PC-3 (cell line): ENCODE results near the gene SSBP2. TPM values are rescaled to one million over a fixed set of nuclear protein-coding genes. Genes with fewer than 3 reads are reported as not detected.

Experiments
- ATAC-seq: fragments of 200-7000 bp; cut with Tn5 transposase; 2 replicates; pipeline ENCODE4 v1.9.1; 2020; ENCODE audit warnings: mild to moderate bottlenecking, moderate library complexity
- BruUV-seq: library from RNA; stranded (reverse); fragments of 400-500 nt; replicated peaks from 2 replicates; lab custom pipeline; 2021; lab: Mats Ljungman, UMichigan
- CTCF ChIA-PET: fragments of 300-600 bp; sonication (Branson Sonifier 250); formaldehyde crosslinking; loops from one replicate; lab custom pipeline; 2022; ENCODE audit warnings: antibody characterized with exemption; lab: Charles Lee
- POLR2A ChIA-PET: fragments of 300-600 bp; sonication (Branson Sonifier 250); formaldehyde crosslinking; loops from one replicate; lab custom pipeline; 2022; ENCODE audit warnings: antibody characterized with exemption; ENCODE audit not compliant: unreplicated experiment; lab: Charles Lee
- DNase-seq: peaks from one replicate; pipeline ENCODE4 v3.0.0-alpha.2; 2015
- H2AFZ ChIP-seq: fragments of 300-600 bp; sonication (generic); 2 replicates; pipeline ENCODE4 v1.6.0; 2016; ENCODE audit warnings: antibody characterized with exemption, low read length
- H3F3A ChIP-seq: fragments of 300-600 bp; sonication (generic); one replicate; pipeline ENCODE4 v1.6.0; 2017; ENCODE audit warnings: antibody characterized with exemption, low read length, control low read depth, mild to moderate bottlenecking; ENCODE audit not compliant: unreplicated experiment
- H3K27ac ChIP-seq: fragments of 300-600 bp; sonication (generic); 2 replicates; pipeline ENCODE4 v1.5.1; 2016; ENCODE audit warnings: mild to moderate bottlenecking, low read length
- H3K27me3 ChIP-seq: fragments of 300-600 bp; sonication (generic); 2 replicates; pipeline ENCODE4 v1.6.1; 2016; ENCODE audit warnings: low read length, mixed read lengths
- H3K36me3 ChIP-seq: fragments of 300-600 bp; sonication (generic); 2 replicates; pipeline ENCODE4 v1.6.1; 2016; ENCODE audit warnings: low read depth, mixed run types, low read length, mixed read lengths
- H3K4me1 ChIP-seq: fragments of 300-600 bp; sonication (generic); 2 replicates; pipeline ENCODE4 v1.5.1; 2016; ENCODE audit warnings: low read length; ENCODE audit not compliant: insufficient read depth
- H3K4me2 ChIP-seq: fragments of 300-600 bp; sonication (generic); 2 replicates; pipeline ENCODE4 v1.6.0; 2016; ENCODE audit warnings: low read length
- H3K4me3 ChIP-seq: fragments of 300-600 bp; sonication (generic); 2 replicates; pipeline ENCODE4 v1.5.1; 2016; ENCODE audit warnings: mild to moderate bottlenecking, low read length, mixed read lengths
- H3K79me2 ChIP-seq: fragments of 300-600 bp; sonication (generic); 2 replicates; pipeline ENCODE4 v1.6.1; 2017; ENCODE audit warnings: low read length, mixed read lengths
- H3K9ac ChIP-seq: fragments of 300-600 bp; sonication (generic); 2 replicates; pipeline ENCODE4 v1.6.0; 2016; ENCODE audit warnings: mild to moderate bottlenecking, low read length
- H3K9me2 ChIP-seq: fragments of 300-600 bp; sonication (generic); replicated peaks from 2 replicates; pipeline ENCODE4 v1.6.1; 2016; ENCODE audit warnings: mixed run types, low read length, mixed read lengths
- H3K9me3 ChIP-seq: fragments of 300-600 bp; sonication (generic); 2 replicates; pipeline ENCODE4 v1.6.1; 2016; ENCODE audit warnings: low read length, mixed read lengths
- H4K20me1 ChIP-seq: fragments of 300-600 bp; sonication (generic); 2 replicates; pipeline ENCODE4 v1.6.1; 2016; ENCODE audit warnings: low read length, mixed read lengths
- EZH2 ChIP-seq: fragments of 300-600 bp; sonication (generic); IDR thresholded peaks from one replicate; pipeline ENCODE4 v1.6.1; 2017; ENCODE audit warnings: antibody characterized with exemption, mild to moderate bottlenecking, low read length; ENCODE audit not compliant: unreplicated experiment
- EZH2phosphoT487 ChIP-seq: fragments of 300-600 bp; sonication (generic); IDR thresholded peaks from 2 replicates; pipeline ENCODE4 v1.6.1; 2018; ENCODE audit warnings: mild to moderate bottlenecking, antibody characterized with exemption, low read length, borderline replicate concordance
- intact Hi-C: fragments of 100-400 bp; cut with micrococcal nuclease; formaldehyde crosslinking; loops from 2 replicates; pipeline ENCODE4 v1.9.0; 2023
- total RNA-seq: library from RNA; depleted of rRNA; stranded (reverse); fragments of >200 nt; gene quantifications from 2 replicates; pipeline ENCODE4 v1.2.3, GENCODE V29; 2014
- TF ChIP-seq, protein P1 (sequence below): fragments of 300-600 bp; sonication (generic); conservative IDR thresholded peaks from 2 replicates; pipeline ENCODE4 v1.5.1; 2017; ENCODE audit warnings: antibody characterized with exemption, low read depth, mild to moderate bottlenecking, low read length

Gene SSBP2
- total RNA-seq, 1 experiment from 2014 or later: 5.8 TPM

GRCh38 chr5:81590498-81591384 lies 160.2 kb downstream of the SSBP2 start:
- H2AFZ ChIP-seq: no peak overlapping the region
- H3K4me3 ChIP-seq: no peak overlapping the region
- ATAC-seq (no peak), DNase-seq (no peak)
- H3K9me3 ChIP-seq: no peaks in the 10 kb centered on the region
- H3F3A ChIP-seq: no peaks in the 10 kb centered on the region
- no peaks in the 10 kb centered on the region for H4K20me1 ChIP-seq
- H3K4me1 ChIP-seq: no peaks in the 10 kb centered on the region
- POLR2A ChIA-PET: no interaction called here
- H3K4me2 ChIP-seq: no peak overlapping the region
- intact Hi-C loops: no loop called here
- no TSS peak for BruUV-seq
- CTCF ChIA-PET: no interaction called here
- no peaks in the 10 kb centered on the region for H3K27me3 ChIP-seq
- H3K36me3 ChIP-seq: no peaks in the 10 kb centered on the region
- no peaks in the 10 kb centered on the region for H3K79me2 ChIP-seq
- H3K9me2 ChIP-seq: no peaks in the 10 kb centered on the region
- TF ChIP-seq EZH2: no peak
- TF ChIP-seq EZH2phosphoT487: no peak
- TF ChIP-seq, protein P1, sequence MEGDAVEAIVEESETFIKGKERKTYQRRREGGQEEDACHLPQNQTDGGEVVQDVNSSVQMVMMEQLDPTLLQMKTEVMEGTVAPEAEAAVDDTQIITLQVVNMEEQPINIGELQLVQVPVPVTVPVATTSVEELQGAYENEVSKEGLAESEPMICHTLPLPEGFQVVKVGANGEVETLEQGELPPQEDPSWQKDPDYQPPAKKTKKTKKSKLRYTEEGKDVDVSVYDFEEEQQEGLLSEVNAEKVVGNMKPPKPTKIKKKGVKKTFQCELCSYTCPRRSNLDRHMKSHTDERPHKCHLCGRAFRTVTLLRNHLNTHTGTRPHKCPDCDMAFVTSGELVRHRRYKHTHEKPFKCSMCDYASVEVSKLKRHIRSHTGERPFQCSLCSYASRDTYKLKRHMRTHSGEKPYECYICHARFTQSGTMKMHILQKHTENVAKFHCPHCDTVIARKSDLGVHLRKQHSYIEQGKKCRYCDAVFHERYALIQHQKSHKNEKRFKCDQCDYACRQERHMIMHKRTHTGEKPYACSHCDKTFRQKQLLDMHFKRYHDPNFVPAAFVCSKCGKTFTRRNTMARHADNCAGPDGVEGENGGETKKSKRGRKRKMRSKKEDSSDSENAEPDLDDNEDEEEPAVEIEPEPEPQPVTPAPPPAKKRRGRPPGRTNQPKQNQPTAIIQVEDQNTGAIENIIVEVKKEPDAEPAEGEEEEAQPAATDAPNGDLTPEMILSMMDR: no peak
- no peak overlapping the region for H3K27ac ChIP-seq
- no peak overlapping the region for H3K9ac ChIP-seq

GRCh38 chr5:81579262-81579924 lies 171.5 kb downstream of the SSBP2 start:
- DNase-seq: no peak
- no peak for ATAC-seq
- ChIA-PET POLR2A (no interaction called here), CTCF (no interaction called here)
- intact Hi-C loops: no loop called here
- no peaks in the 10 kb centered on the region for H3K27me3 ChIP-seq
- H4K20me1 ChIP-seq: no peaks in the 10 kb centered on the region
- H3K9me3 ChIP-seq: no peaks in the 10 kb centered on the region
- BruUV-seq: no TSS peak
- no peaks in the 10 kb centered on the region for H3K36me3 ChIP-seq
- H3K4me2 ChIP-seq: no peak overlapping the region
- no peaks in the 10 kb centered on the region for H3K9me2 ChIP-seq
- no peak overlapping the region for H3K27ac ChIP-seq
- H3F3A ChIP-seq: no peaks in the 10 kb centered on the region
- no peak overlapping the region for H2AFZ ChIP-seq
- no peak overlapping the region for H3K4me3 ChIP-seq
- H3K79me2 ChIP-seq: no peaks in the 10 kb centered on the region
- H3K4me1 ChIP-seq: no peaks in the 10 kb centered on the region
- TF ChIP-seq, protein P1: no peak
- TF ChIP-seq EZH2phosphoT487 (no peak), EZH2 (no peak)
- H3K9ac ChIP-seq: no peak overlapping the region
